Measurements from ENCODE around the gene ABCA1. TPM values are rescaled to one million over a fixed set of nuclear protein-coding genes. Genes with fewer than 3 reads are reported as not detected.

The ABCA1 gene
- total and polyA plus RNA-seq, 2 of the 13 experiments (the other 11 are each of a cell fraction or from before 2014, with no cell fraction given): 26.8 to 63.8 TPM

- 90% methylated on average over 1 of the region's 1 CpG for WGBS (ENCODE audit: low lambda C conversion rate)
- no TSS peak for BruUV-seq (replicated peaks)
- ChIA-PET CTCF (ENCODE audit: low intra/inter-chr PET ratio, low total read pairs) (no interaction called here), POLR2A (no interaction called here)
- ATAC-seq: no peak
- H3K4me3 ChIP-seq (replicated peaks in 1 of 3; ENCODE audit: insufficient read depth in 1 of 3, low read depth in 2 of 3, low read length in 3 of 3): no peak overlapping the region
- H2AFZ ChIP-seq (ENCODE audit: low read length): no peak overlapping the region
- no peak overlapping the region for H3K27ac ChIP-seq (ENCODE audit: extremely low read length, insufficient read depth, low read length)
- DNase-seq (ENCODE audit: low spot score): no peak
- in situ Hi-C loops (cut with HindIII; ENCODE audit: extremely low pct_ligation_motif_present, low pct_unique_long_range_greater_than_20kb) (loop anchor here (10.0 kb wide), 1 partner anchor 545 kb away; no protein-coding TSS in a partner anchor), intact Hi-C loops (cut with micrococcal nuclease; ENCODE audit: unreplicated experiment) (no loop called here)
- no peak for TF ChIP-seq YEATS2 (CRISPR knock-in tag; IDR thresholded peaks at IDR 0.05; ENCODE audit: borderline replicate concordance)
- TF ChIP-seq HDAC1 (CRISPR knock-in tag; IDR thresholded peaks at IDR 0.05): no peak
- TF ChIP-seq SIX4 (CRISPR knock-in tag; IDR thresholded peaks at IDR 0.05): no peak
- TF ChIP-seq ZNF337 (CRISPR knock-in tag; IDR thresholded peaks at IDR 0.05; ENCODE audit: borderline replicate concordance, low read depth): no peak
- no peak for TF ChIP-seq ZBTB33 (CRISPR knock-in tag; IDR thresholded peaks at IDR 0.05)
- TF ChIP-seq ARHGAP35 (CRISPR knock-in tag; IDR thresholded peaks at IDR 0.05; ENCODE audit: borderline replicate concordance): no peak
- TF ChIP-seq ZSCAN31 (CRISPR knock-in tag; IDR thresholded peaks at IDR 0.05; ENCODE audit: low read depth): no peak
- TF ChIP-seq DNMT1 (CRISPR knock-in tag; IDR thresholded peaks at IDR 0.05): no peak
- TF ChIP-seq ZBTB8A (CRISPR knock-in tag; IDR thresholded peaks at IDR 0.05; ENCODE audit: borderline replicate concordance, low read depth): no peak
- H3K27me3 ChIP-seq (ENCODE audit: control insufficient read depth in 1 of 2, insufficient read depth in 2 of 2, low read length in 2 of 2): no peaks in the 10 kb centered on the region
- no peak for FAIRE-seq
- peaks cover 72% of the 10 kb centered on the region for H3K4me1 ChIP-seq (ENCODE audit: insufficient read depth, low read length)
- no peaks in the 10 kb centered on the region for H3K9me3 ChIP-seq (ENCODE audit: low read length)
- peaks cover 33 to 84% of the 10 kb centered on the region in 2 experiments for H3K36me3 ChIP-seq (replicated peaks in 1 of 2; ENCODE audit: control insufficient read depth in 1 of 2, insufficient read depth in 2 of 2, low read length in 2 of 2)
- peaks cover 20% of the 10 kb centered on the region; the same call in 1 of the 2 replicates for H4K20me1 ChIP-seq (ENCODE audit: insufficient read depth, low read length)
- no peak overlapping the region for H3K4me2 ChIP-seq (ENCODE audit: low read depth, low read length)
- no peak overlapping the region for H3K9ac ChIP-seq (ENCODE audit: insufficient read depth, low read depth, low read length)
- peaks cover 54% of the 10 kb centered on the region for H3K79me2 ChIP-seq (ENCODE audit: insufficient read depth, low read length)
Measured at GRCh38 chr9:104869811-104870210, 58.1 kb downstream of the ABCA1 start.
